ENCODE data around the gene PRPF19. TPM values are rescaled to one million over a fixed set of nuclear protein-coding genes. Genes with fewer than 3 reads are reported as not detected.

The PRPF19 gene
- total RNA-seq, 1 experiment from 2014 or later: 116 TPM

- ChIA-PET POLR2A (interaction anchor here (0.7 kb wide), 1 partner anchor 39 kb away, joined by 5 read pairs; no protein-coding TSS in a partner anchor), CTCF (interaction anchor here (1.4 kb wide), 1 partner anchor 10 kb away, joined by 4 read pairs; no protein-coding TSS in a partner anchor)
- H3K36me3 Mint-ChIP-seq: no peaks in the 10 kb centered on the region
- DNase-seq (ENCODE audit: low spot score): no peak
- H3K9me3 Mint-ChIP-seq: no peaks in the 10 kb centered on the region
- peaks cover 10% of the 10 kb centered on the region for H3K4me1 Mint-ChIP-seq
- H3K27me3 Mint-ChIP-seq (ENCODE audit: low read depth): peaks cover 32% of the 10 kb centered on the region
- TF ChIP-seq ZNF138 (CRISPR knock-in tag; conservative IDR thresholded peaks at IDR 0.05) (no peak), ZMAT4 (CRISPR knock-in tag; IDR thresholded peaks at IDR 0.05) (no peak), TEAD1 (CRISPR knock-in tag; IDR thresholded peaks at IDR 0.05) (no peak), ZNF671 (CRISPR knock-in tag; IDR thresholded peaks at IDR 0.05) (no peak)
- no peak for ATAC-seq
- H3K4me3 Mint-ChIP-seq: no peak overlapping the region
- no peak overlapping the region for H3K27ac Mint-ChIP-seq
These were observed 49.2 kb upstream of the PRPF19 start for GRCh38 chr11:60955571-60955970.

- no peak for DNase-seq (ENCODE audit: low spot score)
- no peak overlapping the region for H3K27ac Mint-ChIP-seq
- H3K4me1 Mint-ChIP-seq: peaks cover 15% of the 10 kb centered on the region
- ChIA-PET CTCF (interaction anchor here (0.7 to 1.9 kb wide), 4 partner anchors 9 to 88 kb away, joined by 3 to 6 read pairs (median 4); no protein-coding TSS in a partner anchor), POLR2A (no interaction called here)
- H3K27me3 Mint-ChIP-seq (ENCODE audit: low read depth): peaks cover 33% of the 10 kb centered on the region
- ATAC-seq: no peak
- no peak for TF ChIP-seq HMGA2 (CRISPR knock-in tag; IDR thresholded peaks at IDR 0.05)
- TF ChIP-seq E2F4 (CRISPR knock-in tag; IDR thresholded peaks at IDR 0.05; ENCODE audit: borderline replicate concordance, low read depth): no peak
- TF ChIP-seq ATF1 (CRISPR knock-in tag; IDR thresholded peaks at IDR 0.05): no peak
- no peak for TF ChIP-seq SOX15 (CRISPR knock-in tag; IDR thresholded peaks at IDR 0.05)
- H3K4me3 Mint-ChIP-seq: no peak overlapping the region
- H3K36me3 Mint-ChIP-seq: no peaks in the 10 kb centered on the region
- no peaks in the 10 kb centered on the region for H3K9me3 Mint-ChIP-seq
These were observed 48.0 kb upstream of the PRPF19 start for GRCh38 chr11:60954421-60954820.

- POLR2A ChIA-PET: no interaction called here
- H3K4me1 Mint-ChIP-seq: peaks cover 16% of the 10 kb centered on the region
- no peaks in the 10 kb centered on the region for H3K36me3 Mint-ChIP-seq
- H3K27me3 Mint-ChIP-seq (ENCODE audit: low read depth): peaks cover 39% of the 10 kb centered on the region
- no peak for ATAC-seq
- no peak overlapping the region; the same call in 1 of the 2 replicates for H3K27ac Mint-ChIP-seq
- H3K9me3 Mint-ChIP-seq: no peaks in the 10 kb centered on the region
- no peak for DNase-seq (ENCODE audit: low spot score)
- CTCF ChIA-PET: interaction anchor here (0.7 to 1.9 kb wide), 3 partner anchors 16 to 89 kb away, joined by 3 to 6 read pairs (median 4); no protein-coding TSS in a partner anchor
- TF ChIP-seq NR3C1 (CRISPR knock-in tag; conservative IDR thresholded peaks at IDR 0.05; ENCODE audit: low read depth) (no peak), EMX1 (CRISPR knock-in tag; IDR thresholded peaks at IDR 0.05) (no peak), SOX15 (CRISPR knock-in tag; IDR thresholded peaks at IDR 0.05) (no peak), AFF4 (CRISPR knock-in tag; IDR thresholded peaks at IDR 0.05; ENCODE audit: borderline replicate concordance) (no peak), NFATC4 (CRISPR knock-in tag; IDR thresholded peaks at IDR 0.05) (no peak), MYBL2 (CRISPR knock-in tag; IDR thresholded peaks at IDR 0.05) (no peak), GRHL2 (CRISPR knock-in tag; IDR thresholded peaks at IDR 0.05; ENCODE audit: insufficient replicate concordance, severe bottlenecking) (no peak), SMAD3 (CRISPR knock-in tag; IDR thresholded peaks at IDR 0.05; ENCODE audit: borderline replicate concordance) (no peak), ETV6 (CRISPR knock-in tag; IDR thresholded peaks at IDR 0.05) (no peak)
- H3K4me3 Mint-ChIP-seq: no peak overlapping the region
These were observed 47.4 kb upstream of the PRPF19 start for GRCh38 chr11:60953781-60954180.
